HL-60 (cell line): Measurements from ENCODE around the gene DDOST.

Experiments used
- CTCF ChIP-seq: IDR thresholded peaks from one replicate; pipeline ENCODE4 v1.5.1; 2011; ENCODE audit warnings: low read length, control low read depth, inconsistent platforms; ENCODE audit not compliant: insufficient read depth
- GABPA ChIP-seq: IDR thresholded peaks from 2 replicates; pipeline ENCODE4 v1.6.1; 2012; ENCODE audit warnings: low read depth
- POLR2AphosphoS5 ChIP-seq: IDR thresholded peaks from 2 replicates; pipeline ENCODE4 v1.6.1; 2012; ENCODE audit warnings: low read depth

DNA sequence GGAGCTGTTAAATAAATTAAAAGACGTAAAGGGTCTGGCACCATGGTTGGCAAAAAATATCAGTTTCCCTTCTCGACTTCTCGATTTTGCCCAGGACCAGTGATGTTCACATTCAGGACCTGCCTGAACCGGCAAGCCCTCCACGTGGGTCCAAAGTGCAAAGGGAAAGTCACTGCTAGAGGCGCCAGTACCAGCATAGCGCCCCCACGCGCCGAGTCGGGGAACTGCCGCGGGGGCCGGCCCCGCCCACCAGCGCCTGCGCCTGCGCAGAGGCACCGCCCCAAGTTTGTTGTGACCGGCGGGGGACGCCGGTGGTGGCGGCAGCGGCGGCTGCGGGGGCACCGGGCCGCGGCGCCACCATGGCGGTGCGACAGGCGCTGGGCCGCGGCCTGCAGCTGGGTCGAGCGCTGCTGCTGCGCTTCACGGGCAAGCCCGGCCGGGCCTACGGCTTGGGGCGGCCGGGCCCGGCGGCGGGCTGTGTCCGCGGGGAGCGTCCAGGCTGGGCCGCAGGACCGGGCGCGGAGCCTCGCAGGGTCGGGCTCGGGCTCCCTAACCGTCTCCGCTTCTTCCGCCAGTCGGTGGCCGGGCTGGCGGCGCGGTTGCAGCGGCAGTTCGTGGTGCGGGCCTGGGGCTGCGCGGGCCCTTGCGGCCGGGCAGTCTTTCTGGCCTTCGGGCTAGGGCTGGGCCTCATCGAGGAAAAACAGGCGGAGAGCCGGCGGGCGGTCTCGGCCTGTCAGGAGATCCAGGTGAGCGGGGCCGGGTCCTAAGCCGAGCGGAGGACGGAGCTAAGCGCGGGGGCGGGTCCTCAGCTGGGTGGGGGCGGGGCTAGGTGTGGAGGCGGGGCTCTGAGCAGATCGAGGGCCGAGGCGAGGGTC lies 27.7 kb downstream of the DDOST start, which contains the start of gene PINK1:
- TF ChIP-seq CTCF (peak; percentile 96), POLR2AphosphoS5 (no peak), GABPA (no peak)
